Colonic mucosa (tissue), 4 donors: Measurements from ENCODE around the gene ZNF500. TPM values are rescaled to one million over a fixed set of nuclear protein-coding genes. Genes with fewer than 3 reads are reported as not detected.

ENCODE experiments used
- DNase-seq: peaks from one replicate; pipeline ENCODE4 v3.0.0-alpha.2; 2020
- H3K27ac ChIP-seq: fragments of 200-600 bp; one replicate; pipeline ENCODE4 v1.8.0; 2021
- H3K27me3 ChIP-seq: fragments of 200-600 bp; one replicate; pipeline ENCODE4 v1.8.0; 2021
- H3K36me3 ChIP-seq: fragments of 200-600 bp; one replicate; pipeline ENCODE4 v1.8.0; 2021
- H3K4me1 ChIP-seq: fragments of 200-600 bp; one replicate; pipeline ENCODE4 v1.8.0; 2021; ENCODE audit warnings: mild to moderate bottlenecking
- H3K4me3 ChIP-seq: fragments of 200-600 bp; one replicate; pipeline ENCODE4 v1.8.0; 2021
- H3K9ac ChIP-seq, 2 donors: one replicate each; pipeline ENCODE4 v1.7.0; 2013; ENCODE audit warnings: control low read depth in 2 of 2, low read depth in 2 of 2, low read length in 2 of 2
- H3K9me3 ChIP-seq: fragments of 200-600 bp; one replicate; pipeline ENCODE4 v1.8.0; 2021
- CTCF ChIP-seq: fragments of 200-600 bp; IDR thresholded peaks from one replicate; pipeline ENCODE4 v1.8.0; 2022; ENCODE audit warnings: antibody characterized with exemption, mild to moderate bottlenecking
- intact Hi-C: fragments of 100-400 bp; cut with DNase I; formaldehyde crosslinking; loops from one replicate; pipeline ENCODE4 v1.14.1; 2022
- total RNA-seq, 2 donors: library from RNA; stranded (reverse); fragmentation: NEBNext Ultra II Directional in 1 of 2; extraction: Animal tissue kit (Norgen Biotek cat#: 25700) in 1 of 2; gene quantifications; one replicate each; pipeline ENCODE4 v1.2.1, GENCODE V29; 2021
- donor health status: healthy.
- donor health status: DM: no; HTN: no; CAD: no.
- donor health status: DM: no; HTN: no; CAD: no.

ZNF500 gene
- total RNA-seq, 2 donors from 2014 or later = 12.3 to 16.1 TPM

GRCh38 chr16:4783251-4783950, 16.4 kb upstream of the ZNF500 start:
- H3K9ac ChIP-seq = no peak overlapping the region
- H3K27ac ChIP-seq = no peak overlapping the region
- no peaks in the 10 kb centered on the region for H3K9me3 ChIP-seq
- DNase-seq = no peak
- H3K4me3 ChIP-seq = no peak overlapping the region
- TF ChIP-seq CTCF = no peak
- intact Hi-C loops = no loop called here
- H3K4me1 ChIP-seq = no peaks in the 10 kb centered on the region
- H3K36me3 ChIP-seq = no peaks in the 10 kb centered on the region
- no peaks in the 10 kb centered on the region for H3K27me3 ChIP-seq

- H3K27ac ChIP-seq = no peak overlapping the region
- H3K36me3 ChIP-seq = no peaks in the 10 kb centered on the region
- no peak overlapping the region for H3K4me3 ChIP-seq
- H3K27me3 ChIP-seq = no peaks in the 10 kb centered on the region
- no peaks in the 10 kb centered on the region for H3K9me3 ChIP-seq
- intact Hi-C loops = no loop called here
- no peaks in the 10 kb centered on the region for H3K4me1 ChIP-seq
- no peak for DNase-seq
- TF ChIP-seq CTCF = no peak
- H3K9ac ChIP-seq = no peak overlapping the region
These were observed 13.3 kb upstream of the ZNF500 start for GRCh38 chr16:4780235-4780634.

DNA sequence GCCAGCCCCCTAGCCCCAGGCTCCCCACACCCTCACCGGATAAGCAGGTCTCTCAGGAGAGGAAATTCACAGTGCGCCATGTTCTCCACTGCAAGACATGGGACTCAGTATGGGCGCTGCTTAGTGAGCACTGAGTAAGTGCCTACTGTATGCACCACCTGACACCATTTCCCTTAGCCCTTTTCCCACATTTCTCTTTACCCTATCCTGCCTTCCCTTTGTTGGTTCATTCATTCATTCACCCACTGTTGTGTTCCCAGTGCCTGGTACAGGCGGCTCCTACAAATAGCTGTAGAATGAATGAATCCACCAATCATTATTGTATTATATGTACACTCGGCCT, 11.1 kb upstream of the ZNF500 start:
- no peaks in the 10 kb centered on the region for H3K4me1 ChIP-seq
- intact Hi-C loops = no loop called here
- no peak overlapping the region for H3K9ac ChIP-seq
- H3K36me3 ChIP-seq = no peaks in the 10 kb centered on the region
- DNase-seq = no peak
- no peak overlapping the region for H3K27ac ChIP-seq
- TF ChIP-seq CTCF = no peak
- H3K4me3 ChIP-seq = no peak overlapping the region
- no peaks in the 10 kb centered on the region for H3K27me3 ChIP-seq
- H3K9me3 ChIP-seq = no peaks in the 10 kb centered on the region

- no peak overlapping the region for H3K9ac ChIP-seq
- no peaks in the 10 kb centered on the region for H3K27me3 ChIP-seq
- no peak overlapping the region for H3K4me3 ChIP-seq
- no peaks in the 10 kb centered on the region for H3K9me3 ChIP-seq
- TF ChIP-seq CTCF = no peak
- H3K27ac ChIP-seq = no peak overlapping the region
- no peak for DNase-seq
- no peaks in the 10 kb centered on the region for H3K4me1 ChIP-seq
- H3K36me3 ChIP-seq = no peaks in the 10 kb centered on the region
- intact Hi-C loops = no loop called here
These were observed 10.5 kb upstream of the ZNF500 start for GRCh38 chr16:4777339-4778049.

GRCh38 chr16:4776141-4776705, 9.3 kb upstream of the ZNF500 start:
- no peak for DNase-seq
- no peaks in the 10 kb centered on the region for H3K27me3 ChIP-seq
- TF ChIP-seq CTCF = no peak
- no peak overlapping the region for H3K9ac ChIP-seq
- H3K27ac ChIP-seq = no peak overlapping the region
- no peaks in the 10 kb centered on the region for H3K36me3 ChIP-seq
- H3K4me3 ChIP-seq = no peak overlapping the region
- intact Hi-C loops = no loop called here
- no peaks in the 10 kb centered on the region for H3K9me3 ChIP-seq
- H3K4me1 ChIP-seq = no peaks in the 10 kb centered on the region
